HUES64 (cell line): ENCODE measurements around the gene TDRD7.

Experiments used
- H3K27ac ChIP-seq: 2 replicates; pipeline ENCODE4 v1.7.0; 2013; ENCODE audit warnings: low read depth, low read length, inconsistent platforms
- H3K27me3 ChIP-seq: 2 replicates; pipeline ENCODE4 v1.6.1; 2013; ENCODE audit warnings: mild to moderate bottlenecking, low read length; ENCODE audit not compliant: insufficient read depth
- H3K36me3 ChIP-seq: 2 replicates; pipeline ENCODE4 v1.6.1; 2013; ENCODE audit warnings: mild to moderate bottlenecking, low read length; ENCODE audit not compliant: insufficient read depth
- H3K4me1 ChIP-seq: 2 replicates; pipeline ENCODE4 v1.6.1; 2013; ENCODE audit warnings: mild to moderate bottlenecking, low read length, moderate library complexity; ENCODE audit not compliant: insufficient read depth
- H3K4me3 ChIP-seq: 2 replicates; pipeline ENCODE4 v1.5.1; 2013; ENCODE audit warnings: mild to moderate bottlenecking, low read length, moderate library complexity
- H3K9ac ChIP-seq: 2 replicates; pipeline ENCODE4 v1.6.1; 2013; ENCODE audit warnings: mild to moderate bottlenecking, low read depth, low read length
- H3K9me3 ChIP-seq: 2 replicates; pipeline ENCODE4 v1.6.1; 2013; ENCODE audit warnings: low read depth, low read length; ENCODE audit not compliant: insufficient read depth
- WGBS: fragments of 150-250, 120-280 bp; methylation state at CpG from one replicate; pipeline ENCODE4 v1.1.7; 2013; ENCODE audit warnings: missing lambda C conversion rate; 5-methylcytosine and 5-hydroxymethylcytosine counted together

TDRD7 gene

DNA sequence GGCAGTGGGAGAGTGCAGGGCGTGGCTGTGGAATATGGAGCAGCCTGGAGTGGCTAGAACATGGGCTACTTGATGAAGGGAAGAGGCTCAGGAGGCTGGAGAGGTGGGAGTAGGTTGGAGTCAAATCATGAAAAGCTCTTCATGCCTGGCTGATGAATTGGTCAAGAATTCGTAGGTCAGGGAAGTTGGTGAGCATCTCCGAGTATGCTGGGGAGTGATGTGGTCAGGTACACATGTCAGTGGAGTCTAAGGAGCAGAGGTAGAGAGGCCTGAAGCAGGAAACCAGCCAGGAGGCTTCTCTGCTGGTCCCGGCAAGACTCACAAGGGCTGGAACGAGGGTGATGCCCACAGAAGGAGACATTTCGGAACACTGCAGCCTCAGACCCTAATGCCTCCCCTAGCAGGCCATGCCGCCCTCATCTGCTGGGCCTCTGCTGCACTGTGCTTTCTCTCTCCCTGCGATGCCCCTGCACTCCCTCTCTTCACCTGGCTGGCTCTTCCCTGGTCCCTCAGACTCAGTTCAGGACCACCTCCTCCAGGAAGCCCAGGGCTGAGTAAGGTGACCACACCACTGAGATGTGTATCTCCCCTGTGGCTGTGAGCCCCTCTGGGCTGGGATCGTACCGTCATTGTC, 123.2 kb downstream of the TDRD7 start:
- Histone ChIP-seq H3K9me3 (no peaks in the 10 kb centered on the region), H3K9ac (no peak overlapping the region), H3K36me3 (no peaks in the 10 kb centered on the region), H3K27ac (no peak overlapping the region), H3K4me3 (no peak overlapping the region), H3K4me1 (no peaks in the 10 kb centered on the region), H3K27me3 (no peaks in the 10 kb centered on the region)
- 92% methylated on average over 10 of the region's 10 CpGs for WGBS

DNA sequence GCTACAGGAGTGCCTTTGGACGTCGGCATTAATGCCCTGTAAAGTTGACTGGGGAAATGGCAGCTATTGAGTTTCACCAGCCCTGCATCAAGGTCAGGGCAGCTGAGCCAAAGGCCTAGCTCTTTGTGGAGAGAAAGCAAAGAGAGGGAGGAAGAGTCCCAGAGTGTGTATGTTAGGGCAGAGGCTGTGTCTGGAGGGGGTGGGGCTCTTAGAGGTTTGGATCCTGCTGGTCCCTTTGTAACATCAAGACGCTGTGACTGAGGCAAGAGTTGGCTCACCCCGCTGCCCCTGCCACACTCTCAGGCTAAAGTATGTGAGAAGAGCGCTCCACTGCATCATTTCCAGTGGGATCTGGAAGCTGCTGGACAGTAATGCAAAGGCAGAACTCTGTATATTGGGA, 123.9 kb downstream of the TDRD7 start:
- Histone ChIP-seq H3K27me3 (no peaks in the 10 kb centered on the region), H3K9ac (no peak overlapping the region), H3K36me3 (no peaks in the 10 kb centered on the region), H3K4me3 (no peak overlapping the region), H3K27ac (no peak overlapping the region), H3K4me1 (no peaks in the 10 kb centered on the region), H3K9me3 (no peaks in the 10 kb centered on the region)
- WGBS = 80% methylated on average over 5 of the region's 5 CpGs

DNA sequence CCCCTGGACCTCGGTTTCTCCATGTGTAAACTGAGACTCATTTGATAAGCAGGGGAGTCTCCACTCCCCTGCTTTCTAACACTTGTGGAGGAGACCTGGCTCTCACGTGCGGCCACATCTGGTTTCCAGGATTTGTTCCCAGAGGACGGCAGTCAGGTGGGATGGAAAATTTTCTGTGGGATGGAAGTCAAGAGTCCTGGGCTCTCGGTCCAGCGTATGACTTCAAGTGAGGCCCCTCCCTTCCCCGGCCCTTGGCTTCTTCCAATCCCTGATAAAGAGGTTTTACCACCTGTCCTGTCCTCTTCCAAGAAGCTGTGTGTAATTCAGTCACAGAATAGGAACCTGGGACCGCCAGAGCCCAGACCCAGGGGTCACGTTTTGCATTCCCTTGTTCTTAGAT, 124.6 kb downstream of the TDRD7 start:
- H3K9me3 ChIP-seq = no peaks in the 10 kb centered on the region
- no peaks in the 10 kb centered on the region for H3K27me3 ChIP-seq
- no peaks in the 10 kb centered on the region for H3K36me3 ChIP-seq
- H3K4me1 ChIP-seq = no peaks in the 10 kb centered on the region
- no peak overlapping the region for H3K9ac ChIP-seq
- H3K27ac ChIP-seq = no peak overlapping the region
- H3K4me3 ChIP-seq = no peak overlapping the region
- WGBS = 87% methylated on average over 9 of the region's 9 CpGs

DNA sequence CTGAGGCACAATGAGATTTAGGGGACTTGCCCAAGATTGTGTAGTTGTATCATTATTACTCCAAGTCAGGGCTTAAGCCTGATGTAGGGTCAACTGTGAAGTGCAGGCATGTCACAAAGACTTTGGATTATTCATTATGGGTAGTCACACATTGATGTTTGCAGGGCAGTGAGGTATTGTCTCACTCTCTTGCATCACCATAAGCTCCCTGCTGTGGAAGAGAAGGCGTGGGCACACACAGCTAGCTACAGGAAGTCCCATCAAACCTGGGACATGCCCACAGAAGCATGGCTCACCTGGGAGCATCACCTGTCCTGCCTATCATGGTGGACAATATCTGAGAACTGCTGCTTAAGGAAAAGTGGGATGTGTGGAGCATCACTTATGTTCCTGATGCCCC, 131.7 kb downstream of the TDRD7 start:
- 38% methylated on average over 1 of the region's 1 CpG for WGBS
- no peak overlapping the region for H3K27ac ChIP-seq
- no peaks in the 10 kb centered on the region for H3K36me3 ChIP-seq
- H3K27me3 ChIP-seq = no peaks in the 10 kb centered on the region
- H3K9ac ChIP-seq = no peak overlapping the region
- no peaks in the 10 kb centered on the region for H3K9me3 ChIP-seq
- 0 out of 2 replicates have a peak, but pooled peaks cover 4% of the 10 kb centered on the region for H3K4me1 ChIP-seq
- H3K4me3 ChIP-seq = no peak overlapping the region

DNA sequence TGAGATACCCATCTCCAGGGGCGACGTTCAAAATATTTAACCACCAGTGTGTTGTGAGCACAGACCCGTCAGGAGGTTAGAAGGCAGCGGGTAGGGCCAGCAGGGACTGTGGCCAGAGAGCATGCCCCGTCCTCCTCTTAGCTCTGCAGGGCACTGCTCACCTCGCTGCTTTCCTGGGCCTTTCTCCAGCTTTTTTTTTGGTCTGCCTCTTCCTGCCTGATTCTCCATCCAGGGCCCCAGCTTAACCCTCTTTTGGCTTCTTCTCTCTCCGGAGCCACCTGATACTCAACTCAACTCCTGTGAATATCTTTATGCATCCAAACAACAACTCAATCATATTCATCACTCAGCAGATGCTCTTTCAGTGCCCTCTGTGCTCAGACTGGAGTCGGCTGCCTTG, 133.6 kb downstream of the TDRD7 start:
- no peaks in the 10 kb centered on the region for H3K27me3 ChIP-seq
- H3K4me1 ChIP-seq = 0 out of 2 replicates have a peak, but pooled peaks cover 4% of the 10 kb centered on the region
- no peak overlapping the region for H3K27ac ChIP-seq
- 74% methylated on average over 8 of the region's 8 CpGs for WGBS
- no peaks in the 10 kb centered on the region for H3K36me3 ChIP-seq
- no peak overlapping the region for H3K4me3 ChIP-seq
- no peaks in the 10 kb centered on the region for H3K9me3 ChIP-seq
- no peak overlapping the region for H3K9ac ChIP-seq
